GM18517 (cell line): ENCODE data around the gene TSPEAR.
"Not testable (repeated sequence)": the region's sequence is repeated elsewhere in the genome, so short reads cannot be mapped to it uniquely, and the experiment has no call there.

ENCODE experiments used
- ATAC-seq: cut with Tn5 transposase; IDR thresholded peaks from one replicate; pipeline ENCODE4 v1.9.1; 2021; ENCODE audit warnings: mild to moderate bottlenecking, moderate library complexity; ENCODE audit not compliant: unreplicated experiment

The TSPEAR gene

GRCh38 chr21:44636209-44637017 is 75.0 kb downstream of the TSPEAR start:
- no peak for ATAC-seq

DNA sequence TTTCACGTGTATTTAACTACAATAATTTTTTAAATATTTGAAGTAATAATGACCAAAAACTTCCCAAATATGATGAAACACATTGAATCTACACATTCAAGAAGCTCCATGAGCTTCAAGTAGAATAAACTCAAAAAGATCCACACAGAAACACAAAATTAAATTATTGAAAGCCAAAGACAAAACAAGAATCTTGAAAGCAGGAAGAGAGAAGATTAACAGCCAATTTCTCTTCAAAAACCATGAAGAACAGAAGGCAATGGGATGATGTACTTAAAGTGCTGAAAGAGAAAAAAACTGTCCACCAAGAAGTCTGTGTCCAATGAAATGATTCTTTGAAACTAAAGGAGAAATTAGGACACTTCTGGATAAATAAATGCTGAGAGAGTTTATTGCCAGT is 79.3 kb downstream of the TSPEAR start:
- ATAC-seq: no peak

DNA sequence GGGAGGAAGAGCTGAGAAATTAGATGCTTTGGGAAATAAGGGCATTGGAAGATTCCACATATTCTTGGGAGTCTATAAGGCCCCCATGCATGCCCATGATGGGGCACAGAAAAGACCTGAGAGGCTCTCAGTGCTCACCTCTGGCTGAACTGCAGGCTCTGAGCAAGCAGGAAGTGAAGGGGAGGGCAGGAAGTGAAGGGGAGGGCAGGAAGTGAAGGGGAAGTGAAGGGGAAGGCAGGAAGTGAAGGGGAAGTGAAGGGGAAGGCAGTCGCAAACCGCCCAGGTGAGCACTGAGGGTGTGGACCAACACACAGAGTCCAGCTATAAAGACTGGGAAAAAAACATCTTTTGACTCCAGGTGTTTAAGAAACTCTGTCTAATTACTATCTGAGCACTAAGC is 80.9 kb downstream of the TSPEAR start:
- no peak for ATAC-seq

DNA sequence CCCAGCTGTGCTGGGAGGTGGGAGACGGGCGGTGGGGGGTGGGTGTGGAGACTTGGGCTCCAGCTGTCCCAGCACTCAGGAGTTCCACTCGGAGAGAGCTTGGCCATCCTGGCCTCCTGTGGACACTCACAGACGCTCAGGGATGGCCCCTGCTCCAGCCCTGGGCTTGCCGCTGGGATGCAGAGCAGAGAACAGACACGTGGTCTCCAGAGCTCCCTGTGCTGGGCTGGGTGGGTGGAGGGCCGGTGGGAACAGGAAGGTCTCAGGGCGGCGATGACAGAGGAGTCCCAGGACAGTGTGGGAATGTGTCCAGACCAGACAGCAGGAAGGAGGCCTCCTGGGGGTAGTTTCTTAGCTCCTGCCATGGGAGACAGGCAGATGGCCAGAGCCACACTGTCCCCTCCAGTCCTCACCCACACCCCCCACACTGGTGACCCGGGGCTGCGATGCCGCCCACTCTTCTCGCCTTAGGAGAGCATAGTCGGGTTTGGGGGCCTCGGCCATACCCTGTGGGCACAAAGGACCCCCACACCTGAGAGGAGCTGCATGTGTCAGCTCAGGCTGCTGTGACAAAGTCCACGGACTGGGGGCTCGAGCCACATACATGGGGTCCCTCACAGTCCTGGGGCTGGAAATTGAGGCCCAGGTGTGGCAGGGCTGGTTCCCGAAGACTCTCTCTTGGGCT is 82.5 kb downstream of the TSPEAR start:
- ATAC-seq: no peak

DNA sequence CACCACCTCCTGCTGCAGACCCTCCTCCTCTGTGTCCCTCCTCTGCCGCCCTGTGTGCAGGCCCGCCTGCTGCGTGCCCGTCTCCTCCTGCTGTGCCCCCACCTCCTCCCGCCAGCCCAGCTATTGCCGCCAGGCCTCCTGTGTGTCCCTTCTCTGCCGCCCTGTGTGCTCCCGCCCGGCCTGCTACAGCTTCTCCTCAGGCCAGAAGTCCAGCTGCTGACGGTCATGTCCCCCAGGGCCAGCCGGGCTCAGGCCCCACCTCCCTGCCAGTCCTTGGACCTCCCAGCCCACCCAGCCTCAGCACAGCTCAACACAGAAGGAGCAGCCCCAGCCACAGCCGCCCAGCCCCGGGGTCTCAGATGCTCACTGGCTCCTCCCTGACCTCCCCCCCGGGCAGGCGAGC is 83.5 kb downstream of the TSPEAR start:
- not testable (repeated sequence) for ATAC-seq

GRCh38 chr21:44627181-44627822 is 84.1 kb downstream of the TSPEAR start:
- not testable (repeated sequence) for ATAC-seq

- ATAC-seq: no peak
Observed at GRCh38 chr21:44626673-44627143, 84.7 kb downstream of the TSPEAR start, which contains the start of gene KRTAP10-9. TSS of gene KRTAP10-9 (plus strand) at chr21:44627093. CDS start at chr21:44627172, 79 bp downstream.

GRCh38 chr21:44626262-44626661 is 85.1 kb downstream of the TSPEAR start:
- no peak for ATAC-seq

- no peak for ATAC-seq
Observed at GRCh38 chr21:44625756-44626155, 85.6 kb downstream of the TSPEAR start.

DNA sequence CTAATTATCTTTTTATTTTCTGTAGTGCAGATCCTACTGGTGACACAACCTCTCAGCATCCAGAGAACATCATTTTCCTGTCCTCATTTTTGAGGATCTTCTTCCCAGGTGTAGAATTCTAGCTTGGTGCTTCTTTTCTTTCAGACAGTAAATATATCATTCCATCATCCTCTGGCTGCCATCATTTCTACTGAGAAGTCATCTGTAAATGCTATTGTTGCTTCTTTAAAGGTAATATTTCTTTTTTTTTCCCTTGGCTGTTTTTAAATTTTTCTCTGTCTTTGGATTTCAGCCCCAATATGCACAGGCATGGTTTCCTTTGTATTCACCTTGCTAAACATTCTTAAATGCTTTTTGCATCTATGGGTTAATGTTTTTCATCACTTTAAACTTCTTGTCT is 87.8 kb downstream of the TSPEAR start:
- no peak for ATAC-seq

DNA sequence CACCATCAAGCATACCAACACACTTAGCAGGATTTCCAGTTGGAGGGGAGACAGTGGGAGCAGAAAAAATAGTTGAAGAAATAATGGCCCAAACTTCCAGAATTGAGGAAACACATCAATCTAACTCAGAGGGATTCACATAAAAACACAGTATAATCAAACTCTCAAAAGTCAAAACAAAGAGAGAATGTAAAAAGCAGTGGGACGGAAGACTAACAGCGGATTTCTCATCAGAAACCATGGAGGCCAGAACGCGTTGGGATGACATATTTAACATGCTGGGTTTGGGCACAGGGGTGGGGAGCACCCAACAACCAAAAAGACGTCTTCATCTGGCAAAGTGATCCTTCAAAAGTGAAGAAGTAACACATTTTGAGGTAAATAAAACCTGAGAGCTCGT is 91.5 kb downstream of the TSPEAR start:
- ATAC-seq: no peak

DNA sequence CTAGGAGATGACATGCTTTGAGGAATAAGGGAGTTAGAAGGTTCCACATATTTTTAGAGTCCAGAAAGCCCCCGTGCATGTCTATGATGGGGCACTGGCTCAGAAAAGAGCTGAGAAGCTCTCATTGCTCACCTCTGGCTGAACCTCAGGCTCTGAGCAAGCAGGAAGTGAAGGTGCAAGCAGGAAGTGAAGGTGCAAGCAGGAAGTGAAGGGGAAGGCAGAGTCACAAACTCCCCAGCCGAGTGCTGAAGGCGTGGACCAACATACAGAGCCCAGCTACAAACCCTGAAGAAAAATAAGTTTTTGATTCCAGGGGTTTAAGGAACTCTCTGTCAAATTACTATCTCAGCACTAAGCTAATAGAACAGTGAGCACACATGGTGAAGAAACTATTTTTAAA is 92.5 kb downstream of the TSPEAR start:
- no peak for ATAC-seq

GRCh38 chr21:44618504-44618903 is 92.9 kb downstream of the TSPEAR start:
- ATAC-seq: no peak

DNA sequence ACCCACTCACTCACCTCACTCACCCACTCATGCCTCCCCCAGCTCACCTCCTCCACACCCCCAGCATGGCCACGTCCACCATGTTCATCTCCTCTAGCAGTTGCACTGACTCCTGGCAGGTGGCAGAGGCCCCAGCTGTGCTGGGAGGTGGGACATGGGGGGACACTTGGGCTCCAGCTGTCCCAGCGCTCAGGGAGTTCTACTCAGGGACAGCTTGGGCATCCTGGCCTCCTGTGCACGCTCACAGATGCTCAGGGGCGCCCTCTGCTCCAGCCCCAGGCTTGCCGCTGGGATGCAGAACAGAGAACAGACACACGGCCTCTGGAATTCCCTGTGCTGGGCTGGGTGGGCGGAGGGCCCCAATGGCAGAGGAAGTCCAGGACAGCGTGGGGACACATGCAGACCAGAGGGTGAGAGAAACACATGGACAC is 94.3 kb downstream of the TSPEAR start:
- ATAC-seq: no peak

- ATAC-seq: no peak
Observed at GRCh38 chr21:44616591-44616926, 94.8 kb downstream of the TSPEAR start.

- ATAC-seq: no peak
Observed at GRCh38 chr21:44615911-44616590, 95.3 kb downstream of the TSPEAR start.

GRCh38 chr21:44615466-44615865 is 95.9 kb downstream of the TSPEAR start:
- ATAC-seq: no peak

GRCh38 chr21:44614961-44615391 is 96.4 kb downstream of the TSPEAR start:
- ATAC-seq: no peak

DNA sequence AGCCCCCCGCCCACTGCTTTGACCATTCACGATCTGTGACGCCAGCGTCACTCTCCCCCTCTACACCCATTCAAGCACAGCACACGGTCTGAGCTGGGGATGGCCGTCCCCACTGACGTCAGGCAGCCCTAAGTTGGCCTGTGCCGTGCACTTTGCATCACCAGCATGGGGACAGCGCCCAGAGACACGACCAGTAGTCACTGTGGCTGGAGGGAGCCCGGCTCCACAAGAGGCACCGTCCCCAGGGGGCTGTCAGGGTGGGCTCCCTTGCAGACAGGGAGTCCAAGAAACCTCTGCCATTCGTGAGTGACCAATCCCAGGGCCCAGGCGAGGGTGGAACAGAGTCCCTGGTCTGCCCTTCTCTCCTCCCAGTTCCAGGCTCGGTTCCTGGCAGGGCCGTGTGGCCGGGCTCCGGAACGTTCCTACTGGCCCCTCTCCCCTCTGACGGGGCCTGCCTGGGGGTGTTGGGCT is 97.2 kb downstream of the TSPEAR start:
- no peak for ATAC-seq

- no peak for ATAC-seq
Observed at GRCh38 chr21:44613386-44614155, 97.8 kb downstream of the TSPEAR start.
